GM10266 (cell line): ENCODE data around the gene ARL14.

Experiments used
- DNase-seq: peaks from one replicate; pipeline ENCODE4 v3.0.0; 2012; ENCODE audit errors: extremely low spot score
- TF ChIP-seq, protein P1 (sequence below): IDR thresholded peaks from 2 replicates; pipeline ENCODE4 v1.5.1; 2012; ENCODE audit warnings: mild to moderate bottlenecking, low read depth; ENCODE audit not compliant: control insufficient read depth, insufficient read depth; ENCODE audit errors: missing control alignments

ARL14 gene

GRCh38 chr3:160673188-160673587 lies 3.8 kb upstream of the ARL14 start:
- TF ChIP-seq, protein P1, sequence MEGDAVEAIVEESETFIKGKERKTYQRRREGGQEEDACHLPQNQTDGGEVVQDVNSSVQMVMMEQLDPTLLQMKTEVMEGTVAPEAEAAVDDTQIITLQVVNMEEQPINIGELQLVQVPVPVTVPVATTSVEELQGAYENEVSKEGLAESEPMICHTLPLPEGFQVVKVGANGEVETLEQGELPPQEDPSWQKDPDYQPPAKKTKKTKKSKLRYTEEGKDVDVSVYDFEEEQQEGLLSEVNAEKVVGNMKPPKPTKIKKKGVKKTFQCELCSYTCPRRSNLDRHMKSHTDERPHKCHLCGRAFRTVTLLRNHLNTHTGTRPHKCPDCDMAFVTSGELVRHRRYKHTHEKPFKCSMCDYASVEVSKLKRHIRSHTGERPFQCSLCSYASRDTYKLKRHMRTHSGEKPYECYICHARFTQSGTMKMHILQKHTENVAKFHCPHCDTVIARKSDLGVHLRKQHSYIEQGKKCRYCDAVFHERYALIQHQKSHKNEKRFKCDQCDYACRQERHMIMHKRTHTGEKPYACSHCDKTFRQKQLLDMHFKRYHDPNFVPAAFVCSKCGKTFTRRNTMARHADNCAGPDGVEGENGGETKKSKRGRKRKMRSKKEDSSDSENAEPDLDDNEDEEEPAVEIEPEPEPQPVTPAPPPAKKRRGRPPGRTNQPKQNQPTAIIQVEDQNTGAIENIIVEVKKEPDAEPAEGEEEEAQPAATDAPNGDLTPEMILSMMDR = no peak
- no peak for DNase-seq

DNA sequence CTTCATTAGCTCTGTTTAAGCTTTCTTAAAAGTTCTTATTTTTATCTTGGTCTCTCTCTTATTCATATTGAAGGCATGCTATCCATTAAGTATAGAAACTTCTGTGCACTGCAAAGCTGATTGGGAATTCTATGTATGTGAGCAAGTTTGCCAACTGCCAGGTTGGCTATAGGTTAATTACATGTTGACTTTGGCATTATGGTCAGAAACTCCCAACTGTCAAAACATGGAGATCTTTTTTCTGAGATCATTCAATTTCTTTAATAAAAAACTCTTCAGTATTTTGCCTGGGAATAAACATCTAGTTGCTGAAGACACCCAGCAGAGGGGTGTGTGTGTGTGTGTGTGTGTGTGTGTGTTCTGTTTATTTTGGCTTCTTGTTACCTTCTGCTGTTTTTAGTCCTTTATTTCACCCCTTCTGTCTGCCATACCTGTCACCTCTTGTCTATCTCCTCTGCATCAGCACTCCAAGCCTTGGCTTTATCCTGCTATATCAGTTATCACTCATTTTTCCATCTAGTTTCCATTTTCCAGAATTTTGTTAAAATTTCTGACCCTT lies 1.3 kb upstream of the ARL14 start:
- no peak for DNase-seq
- TF ChIP-seq, protein P1 = no peak

GRCh38 chr3:160677459-160677881 lies 510 bp downstream of the ARL14 start:
- TF ChIP-seq, protein P1 = no peak
- DNase-seq = no peak

GRCh38 chr3:160678292-160678842 lies 1.4 kb downstream of the ARL14 start:
- DNase-seq = no peak
- TF ChIP-seq, protein P1 = no peak

DNA sequence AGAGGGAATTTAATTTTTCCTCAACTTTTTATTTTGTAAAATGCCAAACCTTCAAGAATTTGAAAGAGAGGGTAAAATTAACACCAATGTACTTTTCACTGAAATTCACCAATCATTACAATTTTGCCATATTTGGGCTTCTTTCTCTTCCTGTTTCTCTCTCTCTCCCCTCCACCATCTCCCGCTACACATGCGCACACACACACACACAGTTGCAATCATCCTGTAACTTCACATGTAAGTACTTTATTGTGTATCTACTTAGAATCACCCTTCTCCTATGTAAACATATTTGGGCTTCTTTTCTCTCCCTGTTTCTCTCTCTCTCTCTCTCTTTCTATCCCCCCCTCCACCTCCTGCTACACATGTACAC lies 7.4 kb downstream of the ARL14 start:
- DNase-seq = no peak

DNA sequence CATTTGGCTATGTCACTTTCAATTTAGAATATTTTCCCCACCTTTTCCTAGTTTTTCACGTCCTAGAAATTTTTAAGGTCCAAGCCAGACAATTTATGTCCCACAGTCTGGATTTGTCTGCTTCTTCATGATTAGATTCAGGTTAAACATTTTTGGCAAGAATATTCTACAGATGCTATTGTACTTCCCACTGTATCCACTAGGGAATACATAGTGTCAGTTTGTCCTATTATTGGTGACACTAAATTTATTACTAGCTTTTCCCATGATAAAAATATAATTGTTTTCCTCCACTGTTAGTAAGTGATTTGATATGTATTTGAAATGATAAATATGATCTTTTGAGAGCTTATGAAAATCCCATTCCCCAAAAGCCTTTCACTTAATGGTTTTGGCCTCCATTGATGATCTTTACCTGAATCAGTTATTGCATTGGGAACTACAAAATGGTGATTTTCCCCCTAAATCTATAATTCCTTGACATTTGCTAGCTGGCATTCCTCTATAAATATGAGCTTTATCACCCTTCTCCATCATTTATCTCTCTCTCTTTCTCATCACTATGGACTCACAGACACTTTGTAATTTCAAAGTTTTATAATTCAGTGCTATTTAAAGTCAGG lies 8.3 kb downstream of the ARL14 start:
- DNase-seq = no peak
- TF ChIP-seq, protein P1 = no peak

More for the DNA sequence above, 7.4 kb downstream of the ARL14 start:
- TF ChIP-seq, protein P1 = no peak

- TF ChIP-seq, protein P1 = peak; percentile 25
- peak; percentile 35 for DNase-seq
These were observed 10.1 kb downstream of the ARL14 start for GRCh38 chr3:160686955-160687535.
